Activated naive CD4-positive, alpha-beta T cell (primary cell): ENCODE results near the gene KRT25.
"Not testable (repeated sequence)": the region's sequence is repeated elsewhere in the genome, so short reads cannot be mapped to it uniquely, and the experiment has no call there.

ENCODE experiments used
- DNase-seq, 4 experiments: peaks; one replicate each; lab custom pipeline; 2025; lab: John Stamatoyannopoulos, UW

Gene KRT25

DNA sequence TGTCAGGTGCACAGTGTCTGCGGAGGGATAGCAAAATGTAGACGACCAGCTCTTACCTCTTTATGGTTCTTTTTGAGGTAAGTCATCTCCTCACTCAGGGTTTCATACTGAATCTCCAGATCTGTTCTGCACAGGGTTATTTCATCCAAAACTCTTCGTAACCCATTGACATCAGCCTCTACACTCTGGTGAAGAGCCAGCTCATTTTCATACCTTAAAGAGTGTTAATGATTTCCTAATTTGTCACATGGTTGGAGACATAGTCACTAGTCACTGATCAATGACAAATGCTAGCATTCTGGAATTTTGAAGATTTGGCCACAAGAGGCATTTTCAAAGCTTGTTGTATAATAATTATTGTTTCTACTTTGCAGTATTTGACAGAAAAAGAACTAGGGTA, 1.3 kb downstream of the KRT25 start:
- no peak for DNase-seq

GRCh38 chr17:40751065-40751464, 4.1 kb downstream of the KRT25 start:
- DNase-seq: no peak

DNA sequence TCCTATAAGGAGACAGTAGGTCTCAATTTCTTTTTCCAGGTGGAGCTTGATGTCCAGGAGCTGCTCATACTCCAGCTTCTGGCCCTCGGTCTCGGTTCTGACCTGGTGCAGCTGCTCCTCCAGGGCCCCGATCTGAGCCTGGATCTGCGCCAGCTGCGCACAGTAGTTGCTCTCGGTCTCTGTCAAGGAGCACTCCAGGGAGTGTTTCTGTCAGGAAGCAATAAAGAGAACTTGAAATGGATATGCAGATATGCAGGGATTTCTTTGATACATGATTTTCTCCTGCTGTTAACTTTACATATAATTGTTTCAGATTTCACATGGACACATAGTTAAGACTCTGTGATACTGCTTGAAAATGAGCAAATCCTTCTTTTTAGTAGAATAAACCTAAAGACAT, 4.7 kb downstream of the KRT25 start:
- DNase-seq: no peak

DNA sequence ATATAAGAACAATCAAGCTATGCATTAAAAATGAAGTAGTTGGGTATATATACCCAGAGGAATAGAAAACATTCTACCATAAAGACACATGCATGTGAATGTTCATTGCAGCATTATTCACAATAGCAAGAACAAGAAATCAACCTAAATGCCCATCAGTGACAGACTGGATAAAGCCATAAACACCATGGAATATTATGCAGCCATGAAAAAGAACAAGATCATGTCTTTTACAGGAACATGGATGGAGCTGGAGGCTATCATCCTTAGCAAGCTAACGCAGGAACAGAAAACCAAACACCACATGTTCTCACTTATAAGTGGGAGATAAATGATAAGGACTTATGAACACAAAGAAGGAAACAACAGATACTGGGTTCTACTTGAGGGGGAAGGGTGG, 6.5 kb downstream of the KRT25 start:
- not testable (repeated sequence) for DNase-seq

- no peak for DNase-seq
Measured at GRCh38 chr17:40738553-40738952, 16.6 kb downstream of the KRT25 start.

DNA sequence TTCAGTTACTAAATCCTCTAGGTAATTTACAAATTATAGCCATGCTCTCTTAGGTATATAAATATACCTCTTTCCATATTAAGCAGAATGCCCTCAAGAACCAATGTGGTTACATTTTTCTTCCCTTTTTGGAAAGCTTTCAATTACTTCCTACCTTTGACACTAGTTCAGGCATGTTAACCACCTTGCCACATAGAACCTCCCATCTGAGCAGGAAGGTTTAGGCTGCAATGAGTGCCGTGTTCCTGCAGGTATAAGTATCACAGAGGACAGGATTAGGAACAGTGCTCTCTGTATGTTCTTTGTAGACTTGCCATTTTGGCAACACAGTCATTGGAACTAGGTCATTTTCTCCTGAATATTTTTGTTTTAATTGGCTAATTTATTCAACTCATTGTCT, 20.1 kb downstream of the KRT25 start:
- DNase-seq: no peak

- DNase-seq: no peak
Measured at GRCh38 chr17:40734018-40734417, 21.1 kb downstream of the KRT25 start.

DNA sequence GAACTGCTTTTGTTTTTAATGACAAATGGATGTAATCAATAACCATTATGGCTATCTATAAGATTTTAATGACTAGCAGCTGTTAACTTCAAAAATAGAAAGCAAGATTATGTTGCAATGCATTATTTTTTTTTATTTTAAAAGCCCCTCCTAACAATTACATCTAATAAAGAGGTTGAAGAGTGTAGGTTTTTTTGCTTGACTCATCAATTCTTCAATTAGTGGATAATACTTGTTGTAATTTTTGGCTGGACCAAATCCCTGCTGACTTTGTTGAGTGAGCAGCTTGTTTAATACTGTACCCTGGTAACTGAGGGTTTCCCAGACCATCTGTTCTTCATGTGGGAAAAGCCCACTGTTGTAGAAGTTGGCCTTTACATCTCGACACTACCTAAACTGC, 24.2 kb downstream of the KRT25 start:
- no peak for DNase-seq

- no peak for DNase-seq
Measured at GRCh38 chr17:40727447-40728231, 27.5 kb downstream of the KRT25 start.

DNA sequence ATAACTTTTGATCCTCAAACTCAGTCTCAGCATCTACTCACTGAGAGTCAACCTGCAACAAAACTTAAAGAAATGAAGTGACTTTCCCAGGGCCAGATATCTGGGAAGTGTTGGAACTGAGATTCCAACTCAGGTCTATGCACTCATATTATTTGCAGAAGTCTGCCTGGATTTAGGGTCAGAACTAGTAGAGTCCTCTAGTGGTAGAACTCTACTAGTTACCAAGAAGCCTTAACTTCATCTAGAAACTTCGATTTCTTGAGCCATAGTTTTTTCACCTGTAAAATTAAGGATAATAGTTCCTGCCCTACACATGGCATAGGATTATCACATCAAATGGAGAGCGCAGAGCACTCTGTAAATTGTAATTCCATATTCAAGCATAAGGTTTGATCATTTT, 28.2 kb downstream of the KRT25 start:
- DNase-seq: no peak

DNA sequence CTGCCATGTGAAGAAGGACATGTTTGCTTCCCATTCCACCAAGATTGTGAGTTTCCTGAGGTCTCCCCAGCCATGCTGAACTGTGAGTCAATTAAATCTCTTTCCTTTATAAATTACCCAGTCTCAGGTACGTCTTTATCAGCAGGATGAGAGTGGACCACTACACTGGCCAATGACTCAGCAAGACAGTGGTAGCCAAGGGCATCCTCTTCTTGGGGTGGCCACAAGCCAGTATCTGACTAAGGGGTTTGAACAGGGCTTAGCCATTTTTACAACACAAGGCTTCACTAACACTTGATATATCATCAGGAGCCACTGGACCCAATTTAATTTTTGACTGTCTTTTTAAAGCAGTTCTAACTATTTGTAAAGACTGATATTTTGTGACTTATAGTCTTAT, 30.5 kb downstream of the KRT25 start:
- no peak for DNase-seq

GRCh38 chr17:40722241-40722640, 32.9 kb downstream of the KRT25 start:
- no peak for DNase-seq

DNA sequence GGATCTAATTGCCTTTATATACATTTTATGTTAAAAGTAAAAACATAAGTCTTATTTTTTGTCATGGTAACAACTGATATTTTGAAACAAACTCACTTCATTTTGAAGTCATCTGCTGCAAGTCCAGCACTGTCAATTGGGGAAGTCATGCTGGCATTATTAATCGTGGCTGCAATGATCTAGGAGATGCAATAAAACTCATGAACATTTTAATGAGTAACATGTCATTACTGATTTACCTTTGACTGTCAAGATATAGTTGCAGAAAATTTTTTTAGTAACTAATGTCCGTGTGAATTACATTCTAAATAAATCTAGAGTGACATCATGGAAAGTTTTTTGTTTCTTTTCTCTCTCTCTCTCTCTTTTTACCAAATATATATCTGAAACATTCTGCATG, 34.2 kb downstream of the KRT25 start:
- DNase-seq: no peak

DNA sequence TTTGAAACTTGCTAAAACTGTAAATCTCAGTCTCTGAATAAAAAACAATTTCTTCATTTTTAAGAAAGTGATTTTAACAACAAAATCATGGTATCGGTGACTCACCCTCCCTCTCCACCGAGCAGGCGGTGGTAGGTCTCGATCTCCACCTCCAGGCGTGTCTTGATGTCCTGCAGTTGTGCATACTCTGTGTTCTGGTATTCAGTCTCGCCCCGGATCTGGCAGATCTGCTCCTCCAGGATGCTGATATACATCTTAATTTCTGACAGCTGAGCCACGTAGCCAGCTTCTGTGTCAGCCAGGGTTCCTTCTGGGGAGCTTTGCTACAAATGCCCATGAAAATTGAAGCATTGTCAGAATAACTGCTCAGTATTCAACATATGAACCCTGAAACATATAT, 36.2 kb downstream of the KRT25 start:
- no peak for DNase-seq

DNA sequence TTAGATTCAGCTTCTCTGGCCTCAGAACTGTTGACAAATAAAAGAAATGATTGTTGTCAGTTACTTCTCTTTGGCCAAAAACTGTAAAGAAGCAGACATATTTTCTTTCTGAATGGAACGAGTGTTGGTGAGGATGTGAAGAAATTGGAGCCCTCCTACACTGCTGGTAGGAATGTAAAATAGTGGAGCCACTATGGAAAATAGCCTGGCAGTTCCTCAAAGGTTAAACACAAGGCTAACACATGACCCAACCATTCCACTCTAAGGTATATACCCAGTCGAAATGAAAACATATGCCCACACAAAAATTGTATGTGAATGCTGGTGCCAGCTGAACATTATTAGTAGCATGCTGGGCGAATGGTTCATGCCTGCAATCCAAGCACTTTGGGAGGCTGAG, 37.4 kb downstream of the KRT25 start:
- no peak for DNase-seq

DNA sequence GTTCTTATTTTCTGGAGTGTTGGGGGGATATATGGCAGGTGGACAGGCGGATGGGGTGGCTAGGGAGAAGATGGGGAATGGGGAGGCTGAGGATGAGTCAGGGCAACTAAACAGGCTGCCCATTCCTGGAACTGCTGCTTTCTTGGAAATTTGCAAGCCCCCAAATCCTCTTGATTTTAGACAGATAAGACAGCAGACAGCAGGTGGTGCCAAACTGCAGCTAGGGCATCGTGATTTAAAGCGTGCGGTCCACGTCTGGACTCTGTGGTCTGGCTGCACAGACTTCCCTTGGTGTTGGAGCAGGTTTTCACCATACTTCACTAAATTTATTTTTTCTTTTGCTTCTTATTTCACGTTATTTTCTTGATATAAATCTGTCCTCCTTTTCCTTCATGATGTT, 40.7 kb downstream of the KRT25 start:
- DNase-seq: no peak

GRCh38 chr17:40707745-40708144, 47.4 kb downstream of the KRT25 start:
- DNase-seq: no peak

DNA sequence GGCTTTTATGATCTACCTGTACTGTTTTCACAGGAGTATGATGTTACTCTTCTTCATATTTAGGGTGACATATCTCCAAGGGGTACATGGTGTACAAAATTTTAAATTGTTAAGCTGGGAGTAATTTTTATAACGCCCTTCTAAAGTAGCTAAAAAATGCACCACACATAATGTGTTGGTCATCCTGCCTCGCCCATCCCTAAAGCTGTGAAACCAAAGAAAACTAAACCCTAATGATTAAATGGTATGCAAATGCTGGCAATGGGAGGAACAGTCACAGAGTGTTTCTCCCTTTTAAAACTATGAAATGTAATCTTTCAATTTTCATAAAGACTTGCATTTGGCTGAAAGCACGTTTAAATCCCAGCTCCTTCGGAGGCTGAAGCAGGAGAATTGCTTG, 49.5 kb downstream of the KRT25 start:
- no peak for DNase-seq

- DNase-seq: no peak
Measured at GRCh38 chr17:40703652-40704051, 51.5 kb downstream of the KRT25 start, which contains the start of gene KRT24. TSS of gene KRT24 (minus strand) at chr17:40703752. CDS start at chr17:40703693, 59 bp downstream.

GRCh38 chr17:40702271-40702670, 52.9 kb downstream of the KRT25 start:
- no peak for DNase-seq

- no peak for DNase-seq
Measured at GRCh38 chr17:40699853-40700252, 55.3 kb downstream of the KRT25 start.

- no peak for DNase-seq
Measured at GRCh38 chr17:40699371-40699770, 55.8 kb downstream of the KRT25 start.
